Activated naive CD4-positive, alpha-beta T cell treated with anti-CD3 and anti-CD28 coated beads, Interleukin-2, amount 50 U/mL, for 16 hours (primary cell): ENCODE results near the gene PARM1.

Experiments used
- DNase-seq: peaks from one replicate; pipeline ENCODE4 v3.0.0-alpha.2; 2020

Gene PARM1

DNA sequence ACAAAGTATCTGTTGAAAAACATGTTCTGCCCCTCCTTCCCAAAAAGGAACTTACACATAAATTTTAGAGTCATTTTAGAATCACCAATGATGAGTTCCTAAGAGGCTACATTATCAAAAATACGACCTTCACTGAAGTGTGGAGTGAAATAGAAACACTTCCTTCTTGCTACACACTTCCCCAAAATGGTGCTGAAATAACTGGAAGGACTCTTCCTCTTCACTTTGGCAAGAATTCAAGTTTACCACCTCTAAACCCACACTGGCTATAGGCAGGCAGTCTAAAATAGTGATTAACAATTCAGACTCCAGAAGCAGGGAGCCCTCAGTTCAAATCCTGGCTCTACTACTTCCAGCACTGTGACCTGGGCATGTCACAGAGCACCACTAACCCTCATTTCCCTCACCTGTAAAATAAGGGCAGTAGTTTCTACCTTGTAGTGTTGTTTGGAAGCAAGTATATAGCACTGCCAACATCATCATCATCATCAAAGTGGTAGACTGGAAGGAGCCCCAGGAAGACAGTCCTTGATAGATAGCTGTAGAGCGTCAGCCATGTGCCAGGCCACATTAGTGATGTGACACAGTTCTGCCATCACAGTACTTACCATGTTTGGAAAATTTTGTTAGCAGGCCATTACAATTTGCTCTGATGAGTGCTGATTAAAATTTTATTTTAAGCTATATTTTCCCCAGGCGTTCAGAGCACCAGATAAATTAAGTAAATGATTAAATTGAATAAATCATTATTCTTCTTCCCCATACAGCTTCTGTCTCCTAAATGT lies 103.3 kb downstream of the PARM1 start:
- DNase-seq = no peak

DNA sequence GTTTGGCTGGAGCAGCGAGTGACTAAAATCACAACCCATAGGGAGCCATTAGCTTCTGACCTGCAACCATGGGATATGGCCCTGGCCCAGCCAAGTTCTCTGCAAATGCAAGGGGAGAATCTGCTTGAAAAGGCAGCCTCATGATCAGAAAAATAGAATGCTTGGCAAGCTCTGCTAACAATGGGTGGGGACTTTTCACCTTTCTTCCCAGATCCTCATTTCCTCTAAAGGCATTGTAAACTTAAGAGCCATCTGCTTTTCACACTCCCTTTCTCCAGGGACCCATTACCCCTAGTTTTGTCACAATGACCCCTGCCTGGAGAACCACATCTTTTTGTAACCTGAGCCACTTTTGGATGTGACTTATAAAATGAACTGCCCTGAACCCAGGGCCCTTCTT lies 104.3 kb downstream of the PARM1 start:
- DNase-seq = no peak

- no peak for DNase-seq
These were observed 105.5 kb downstream of the PARM1 start for GRCh38 chr4:75038376-75038775.

DNA sequence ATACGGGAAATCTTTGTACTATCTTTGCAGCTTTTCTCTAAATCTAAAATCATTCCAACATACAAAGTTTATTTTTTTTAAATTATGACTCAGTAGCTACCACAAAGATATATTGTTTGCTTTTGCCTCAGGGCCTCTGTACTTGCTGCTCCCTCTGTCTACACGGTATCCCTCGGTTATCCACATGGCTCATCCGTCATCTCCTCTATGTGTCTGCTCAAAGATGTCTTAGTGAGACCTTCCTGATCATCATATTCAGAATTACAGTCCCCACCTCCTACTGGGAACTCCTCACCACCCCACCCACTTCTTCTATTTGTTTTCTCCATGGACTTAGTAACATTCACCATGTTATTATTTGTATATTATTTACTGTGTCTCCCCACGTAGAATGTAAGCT lies 107.8 kb downstream of the PARM1 start:
- no peak for DNase-seq

DNA sequence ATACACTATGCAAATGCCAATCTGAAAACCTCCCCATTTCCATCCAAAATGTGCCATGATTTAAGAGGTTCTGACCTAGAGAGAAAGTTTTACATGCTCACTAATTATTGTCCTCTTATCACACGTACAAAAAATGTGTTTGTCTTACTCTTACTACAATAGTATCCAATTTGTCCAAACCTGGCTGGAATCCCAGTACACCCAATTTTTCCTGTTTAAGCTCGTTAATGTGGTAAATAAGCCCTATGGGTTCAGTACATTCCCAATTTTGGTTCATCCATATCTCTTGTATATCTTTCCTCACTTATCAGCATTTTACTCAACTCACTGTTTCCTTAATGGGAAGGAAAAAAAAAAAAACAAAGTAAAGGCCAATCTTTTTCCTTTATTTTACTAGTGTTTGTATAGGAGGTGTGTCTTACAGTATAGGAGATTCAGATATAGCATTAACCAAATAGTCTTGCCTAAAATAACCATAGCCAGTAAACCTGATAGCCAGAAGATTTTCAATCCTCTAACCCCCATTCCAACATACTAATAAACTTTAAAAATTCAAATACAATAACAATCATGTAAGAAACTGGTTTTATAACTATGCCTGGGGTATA lies 109.8 kb downstream of the PARM1 start:
- DNase-seq = no peak

GRCh38 chr4:75046226-75046625 lies 113.3 kb downstream of the PARM1 start:
- DNase-seq = no peak

DNA sequence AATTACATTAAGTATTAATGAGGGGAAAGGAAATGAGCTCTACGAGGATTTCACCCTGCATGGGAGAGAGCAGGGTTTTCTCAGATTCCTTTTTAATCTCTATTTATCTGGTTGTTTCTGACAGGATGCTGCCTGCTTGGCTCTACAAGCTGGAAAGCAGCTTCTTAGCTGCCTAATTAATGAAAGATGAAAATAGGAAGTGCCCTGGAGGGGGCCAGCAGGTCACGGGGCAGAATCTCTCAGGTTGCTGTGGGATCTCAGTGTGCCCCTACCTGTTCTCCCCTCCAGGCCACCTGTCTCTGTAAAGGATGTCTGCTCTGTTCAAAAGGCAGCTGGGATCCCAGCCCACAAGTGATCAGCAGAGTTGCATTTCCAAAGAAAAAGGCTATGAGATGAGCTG lies 113.7 kb downstream of the PARM1 start:
- DNase-seq = no peak

GRCh38 chr4:75048208-75048879 lies 115.4 kb downstream of the PARM1 start:
- no peak for DNase-seq

DNA sequence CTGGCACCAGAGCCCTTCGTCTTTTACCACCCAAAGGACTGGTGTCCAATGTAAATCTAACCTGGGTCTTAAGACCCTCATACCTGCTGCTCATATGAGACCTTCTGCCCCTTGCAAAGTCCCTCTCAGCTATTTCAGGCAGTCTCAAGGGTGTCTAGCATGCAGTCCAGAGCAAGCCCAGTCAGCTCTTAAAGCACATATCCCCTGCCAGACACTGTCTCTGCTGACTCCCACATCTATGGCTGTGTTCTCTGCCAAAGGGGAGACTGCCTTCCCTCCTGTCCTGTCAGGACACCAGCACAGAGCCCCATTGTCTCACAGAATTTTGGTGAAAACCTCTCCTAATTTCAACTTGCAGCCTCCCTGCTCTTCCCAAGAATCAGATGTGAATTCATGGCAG lies 118.5 kb downstream of the PARM1 start:
- DNase-seq = no peak

GRCh38 chr4:75053352-75053751 lies 120.4 kb downstream of the PARM1 start:
- DNase-seq = no peak

DNA sequence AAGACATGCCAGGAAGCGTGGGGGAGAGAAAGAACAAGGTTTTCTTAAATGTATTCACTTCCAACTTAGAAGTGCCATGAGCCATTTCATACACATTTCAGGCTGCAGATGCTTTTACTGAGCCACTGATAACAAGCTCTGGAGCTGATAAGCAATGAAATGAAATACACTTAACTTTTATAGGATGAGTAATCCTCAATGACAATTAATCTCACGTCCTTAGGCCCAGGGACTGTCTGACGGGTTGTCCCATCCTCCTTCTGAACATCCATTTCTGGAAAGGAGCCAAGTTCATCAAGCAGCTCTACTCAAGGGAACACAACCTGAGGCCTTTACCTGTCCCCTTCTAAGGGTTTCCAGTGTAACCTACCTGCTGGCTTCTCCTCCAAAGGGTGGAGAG lies 121.2 kb downstream of the PARM1 start:
- no peak for DNase-seq

- no peak for DNase-seq
These were observed 123.4 kb downstream of the PARM1 start for GRCh38 chr4:75056277-75056676.

- DNase-seq = no peak
These were observed 124.5 kb downstream of the PARM1 start for GRCh38 chr4:75057369-75057768.

DNA sequence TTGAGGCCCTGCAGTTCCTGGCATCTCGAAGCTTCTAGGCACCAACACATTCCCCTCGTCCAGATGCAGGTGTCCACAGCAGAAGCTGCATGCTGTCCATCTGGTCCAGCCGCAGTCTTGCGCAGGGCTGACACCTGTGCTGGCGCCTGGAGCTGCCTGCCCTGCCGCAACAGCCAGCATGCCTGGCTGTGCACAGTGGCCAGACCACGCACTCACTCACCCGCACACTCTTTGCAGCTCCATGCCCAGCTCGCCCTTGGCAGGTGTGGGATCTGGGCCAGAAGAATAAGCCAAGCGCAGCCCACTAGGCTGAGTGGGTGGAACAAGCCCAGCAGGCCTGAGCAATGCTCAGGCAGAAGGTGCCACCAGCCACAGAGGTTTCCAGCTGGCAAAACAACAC lies 125.6 kb downstream of the PARM1 start:
- no peak for DNase-seq

- DNase-seq = no peak
These were observed 130.5 kb downstream of the PARM1 start for GRCh38 chr4:75063433-75063832.

DNA sequence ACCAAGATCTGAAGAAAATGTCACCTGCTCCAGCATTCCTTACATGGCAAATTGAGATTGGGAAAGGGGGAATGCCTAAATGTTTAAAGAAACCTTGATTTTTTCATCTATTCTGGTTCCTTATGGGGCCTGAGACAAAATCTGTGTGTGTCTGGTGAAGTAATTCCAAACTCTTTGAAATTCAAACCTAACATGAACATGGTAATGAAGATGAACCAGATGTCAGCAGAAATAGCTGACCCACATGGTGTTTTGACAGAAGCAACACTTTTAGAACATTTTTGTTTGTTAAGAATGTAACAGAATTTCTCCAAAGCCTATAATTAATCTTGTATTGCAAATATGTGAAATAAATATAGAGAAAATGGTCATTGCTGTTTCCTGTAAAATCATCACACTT lies 133.0 kb downstream of the PARM1 start:
- DNase-seq = no peak

- DNase-seq = no peak
These were observed 136.7 kb downstream of the PARM1 start for GRCh38 chr4:75069493-75070074.

DNA sequence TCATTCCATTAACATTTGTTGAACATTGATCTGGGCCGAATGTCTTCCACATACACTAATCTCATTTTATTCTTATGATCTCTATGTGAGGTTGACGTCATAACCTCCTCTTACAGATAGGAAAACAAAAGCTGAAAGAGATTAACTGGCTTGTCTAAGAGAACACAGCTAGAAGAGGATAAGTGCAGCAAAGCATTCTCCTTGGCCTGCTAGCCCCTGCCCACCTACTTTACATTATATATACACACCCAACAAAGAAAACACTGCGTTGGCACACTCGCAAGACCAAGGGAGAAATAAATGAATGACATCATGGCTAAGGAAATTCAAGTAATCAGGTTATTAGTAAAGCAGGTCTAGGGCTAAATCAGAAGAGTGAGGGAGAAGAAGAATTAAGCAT lies 138.4 kb downstream of the PARM1 start:
- no peak for DNase-seq

- DNase-seq = no peak
These were observed 148.0 kb downstream of the PARM1 start for GRCh38 chr4:75080888-75081287.

- no peak for DNase-seq
These were observed 148.6 kb downstream of the PARM1 start for GRCh38 chr4:75081561-75081960.

DNA sequence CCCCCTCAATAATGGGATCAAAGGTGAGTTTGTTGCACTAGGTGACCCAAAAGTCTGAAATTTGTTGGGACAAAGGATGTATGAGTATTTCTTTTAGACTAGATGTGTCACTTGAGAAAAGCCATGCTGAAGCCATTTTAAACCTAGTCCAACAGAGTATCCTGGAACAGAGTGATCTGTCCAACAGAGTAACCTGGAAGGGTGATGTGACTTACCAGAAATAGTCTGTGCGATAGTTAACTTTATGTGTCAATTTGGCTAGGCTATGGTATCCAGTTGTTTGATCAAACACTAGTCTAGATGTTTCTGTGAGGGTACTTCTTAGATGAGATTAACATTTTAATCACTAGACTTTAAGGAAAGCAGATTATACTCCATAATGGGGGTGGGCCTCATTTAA lies 154.5 kb downstream of the PARM1 start:
- DNase-seq = no peak

DNA sequence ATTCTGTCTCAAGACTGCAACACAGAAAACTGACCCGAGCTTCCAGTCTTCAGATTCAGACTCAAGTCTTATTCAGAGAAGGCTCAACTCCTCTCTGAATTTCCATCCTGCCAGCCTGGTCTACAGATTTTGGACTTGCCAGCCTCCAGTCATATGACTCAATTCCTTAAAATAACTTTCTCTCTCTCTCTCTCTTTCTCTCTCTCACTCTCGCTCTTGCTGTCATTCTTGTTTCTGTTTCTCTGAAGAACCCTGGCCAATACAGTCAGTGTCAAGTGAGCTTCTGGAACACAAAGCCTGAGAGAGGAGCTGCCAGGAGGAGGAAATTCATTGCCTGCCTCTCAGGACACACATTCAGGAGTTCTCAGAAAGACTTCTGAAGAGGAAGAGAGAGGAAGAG lies 154.9 kb downstream of the PARM1 start:
- no peak for DNase-seq

GRCh38 chr4:75089206-75089605 lies 156.3 kb downstream of the PARM1 start:
- no peak for DNase-seq

- DNase-seq = no peak
These were observed 166.4 kb downstream of the PARM1 start for GRCh38 chr4:75099321-75099720.
